ENCODE results near the gene VPS37D. TPM values are rescaled to one million over a fixed set of nuclear protein-coding genes. Genes with fewer than 3 reads are reported as not detected.

The VPS37D gene
- total and polyA plus RNA-seq, 2 experiments from 2014 or later, result 2.2 to 7.0 TPM

DNA sequence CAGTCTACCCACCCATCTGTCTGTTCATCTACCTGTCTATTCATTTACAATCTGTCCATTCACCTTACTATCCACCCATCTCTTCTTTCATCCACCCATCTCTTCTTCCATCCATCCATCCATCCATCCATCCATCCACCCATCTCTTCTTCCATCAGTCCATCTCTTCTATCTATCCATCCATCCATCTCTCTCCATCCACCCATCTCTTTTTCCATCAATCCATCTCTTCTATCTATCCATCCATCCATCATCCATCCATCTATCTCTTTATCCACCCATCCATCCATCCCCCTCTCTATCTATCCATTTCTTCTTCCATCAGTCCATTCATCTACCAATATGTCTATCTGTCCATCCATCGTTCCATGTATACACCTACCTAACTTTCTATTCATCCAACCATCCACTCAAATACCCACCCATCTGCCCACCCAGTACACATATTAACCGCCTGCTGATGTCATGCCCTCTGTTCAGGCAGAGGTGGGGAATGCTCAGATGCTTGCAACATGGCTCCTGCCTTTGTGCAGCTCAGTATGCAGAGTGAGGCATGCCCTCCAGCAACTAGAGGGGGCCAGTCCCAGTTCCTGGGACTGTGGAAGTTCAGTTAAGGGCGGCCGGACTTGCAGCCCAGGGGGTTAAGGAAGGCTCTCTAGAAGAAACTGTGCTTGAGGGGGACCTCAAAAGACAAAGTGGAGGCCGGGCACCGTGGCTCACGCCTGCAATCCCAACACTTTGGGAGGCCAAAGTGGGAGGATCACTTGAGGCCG is 32.0 kb upstream of the VPS37D start (continued):
- TF ChIP-seq, protein P1, sequence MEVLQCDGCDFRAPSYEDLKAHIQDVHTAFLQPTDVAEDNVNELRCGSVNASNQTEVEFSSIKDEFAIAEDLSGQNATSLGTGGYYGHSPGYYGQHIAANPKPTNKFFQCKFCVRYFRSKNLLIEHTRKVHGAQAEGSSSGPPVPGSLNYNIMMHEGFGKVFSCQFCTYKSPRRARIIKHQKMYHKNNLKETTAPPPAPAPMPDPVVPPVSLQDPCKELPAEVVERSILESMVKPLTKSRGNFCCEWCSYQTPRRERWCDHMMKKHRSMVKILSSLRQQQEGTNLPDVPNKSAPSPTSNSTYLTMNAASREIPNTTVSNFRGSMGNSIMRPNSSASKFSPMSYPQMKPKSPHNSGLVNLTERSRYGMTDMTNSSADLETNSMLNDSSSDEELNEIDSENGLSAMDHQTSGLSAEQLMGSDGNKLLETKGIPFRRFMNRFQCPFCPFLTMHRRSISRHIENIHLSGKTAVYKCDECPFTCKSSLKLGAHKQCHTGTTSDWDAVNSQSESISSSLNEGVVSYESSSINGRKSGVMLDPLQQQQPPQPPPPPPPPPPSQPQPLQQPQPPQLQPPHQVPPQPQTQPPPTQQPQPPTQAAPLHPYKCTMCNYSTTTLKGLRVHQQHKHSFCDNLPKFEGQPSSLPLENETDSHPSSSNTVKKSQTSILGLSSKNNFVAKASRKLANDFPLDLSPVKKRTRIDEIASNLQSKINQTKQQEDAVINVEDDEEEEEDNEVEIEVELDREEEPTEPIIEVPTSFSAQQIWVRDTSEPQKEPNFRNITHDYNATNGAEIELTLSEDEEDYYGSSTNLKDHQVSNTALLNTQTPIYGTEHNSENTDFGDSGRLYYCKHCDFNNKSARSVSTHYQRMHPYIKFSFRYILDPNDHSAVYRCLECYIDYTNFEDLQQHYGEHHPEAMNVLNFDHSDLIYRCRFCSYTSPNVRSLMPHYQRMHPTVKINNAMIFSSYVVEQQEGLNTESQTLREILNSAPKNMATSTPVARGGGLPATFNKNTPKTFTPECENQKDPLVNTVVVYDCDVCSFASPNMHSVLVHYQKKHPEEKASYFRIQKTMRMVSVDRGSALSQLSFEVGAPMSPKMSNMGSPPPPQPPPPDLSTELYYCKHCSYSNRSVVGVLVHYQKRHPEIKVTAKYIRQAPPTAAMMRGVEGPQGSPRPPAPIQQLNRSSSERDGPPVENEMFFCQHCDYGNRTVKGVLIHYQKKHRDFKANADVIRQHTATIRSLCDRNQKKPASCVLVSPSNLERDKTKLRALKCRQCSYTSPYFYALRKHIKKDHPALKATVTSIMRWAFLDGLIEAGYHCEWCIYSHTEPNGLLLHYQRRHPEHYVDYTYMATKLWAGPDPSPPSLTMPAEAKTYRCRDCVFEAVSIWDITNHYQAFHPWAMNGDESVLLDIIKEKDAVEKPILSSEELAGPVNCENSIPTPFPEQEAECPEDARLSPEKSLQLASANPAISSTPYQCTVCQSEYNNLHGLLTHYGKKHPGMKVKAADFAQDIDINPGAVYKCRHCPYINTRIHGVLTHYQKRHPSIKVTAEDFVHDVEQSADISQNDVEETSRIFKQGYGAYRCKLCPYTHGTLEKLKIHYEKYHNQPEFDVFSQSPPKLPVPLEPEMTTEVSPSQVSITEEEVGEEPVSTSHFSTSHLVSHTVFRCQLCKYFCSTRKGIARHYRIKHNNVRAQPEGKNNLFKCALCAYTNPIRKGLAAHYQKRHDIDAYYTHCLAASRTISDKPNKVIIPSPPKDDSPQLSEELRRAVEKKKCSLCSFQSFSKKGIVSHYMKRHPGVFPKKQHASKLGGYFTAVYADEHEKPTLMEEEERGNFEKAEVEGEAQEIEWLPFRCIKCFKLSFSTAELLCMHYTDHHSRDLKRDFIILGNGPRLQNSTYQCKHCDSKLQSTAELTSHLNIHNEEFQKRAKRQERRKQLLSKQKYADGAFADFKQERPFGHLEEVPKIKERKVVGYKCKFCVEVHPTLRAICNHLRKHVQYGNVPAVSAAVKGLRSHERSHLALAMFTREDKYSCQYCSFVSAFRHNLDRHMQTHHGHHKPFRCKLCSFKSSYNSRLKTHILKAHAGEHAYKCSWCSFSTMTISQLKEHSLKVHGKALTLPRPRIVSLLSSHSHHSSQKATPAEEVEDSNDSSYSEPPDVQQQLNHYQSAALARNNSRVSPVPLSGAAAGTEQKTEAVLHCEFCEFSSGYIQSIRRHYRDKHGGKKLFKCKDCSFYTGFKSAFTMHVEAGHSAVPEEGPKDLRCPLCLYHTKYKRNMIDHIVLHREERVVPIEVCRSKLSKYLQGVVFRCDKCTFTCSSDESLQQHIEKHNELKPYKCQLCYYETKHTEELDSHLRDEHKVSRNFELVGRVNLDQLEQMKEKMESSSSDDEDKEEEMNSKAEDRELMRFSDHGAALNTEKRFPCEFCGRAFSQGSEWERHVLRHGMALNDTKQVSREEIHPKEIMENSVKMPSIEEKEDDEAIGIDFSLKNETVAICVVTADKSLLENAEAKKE (CRISPR knock-in tag; IDR thresholded peaks at IDR 0.05), result no peak
- TF ChIP-seq JUNB (IDR thresholded peaks at IDR 0.05; ENCODE audit: unreplicated experiment) (no peak), ZNF331 (CRISPR knock-in tag; IDR thresholded peaks at IDR 0.05; ENCODE audit: low read depth) (no peak), EZH2 (IDR thresholded peaks at IDR 0.05; ENCODE audit: low read depth, unreplicated experiment) (no peak), NANOG (IDR thresholded peaks at IDR 0.05; ENCODE audit: borderline replicate concordance) (no peak), STAT1 (IDR thresholded peaks at IDR 0.05; ENCODE audit: unreplicated experiment) (no peak), ZNF114 (CRISPR knock-in tag; IDR thresholded peaks at IDR 0.05) (no peak), EZH2phosphoT487 (IDR thresholded peaks at IDR 0.05; ENCODE audit: unreplicated experiment) (no peak), CREB1 (CRISPR knock-in tag; IDR thresholded peaks at IDR 0.05; ENCODE audit: low read depth) (no peak), REST (IDR thresholded peaks at IDR 0.05; ENCODE audit: unreplicated experiment) (no peak)
- TF ChIP-seq, protein P2, sequence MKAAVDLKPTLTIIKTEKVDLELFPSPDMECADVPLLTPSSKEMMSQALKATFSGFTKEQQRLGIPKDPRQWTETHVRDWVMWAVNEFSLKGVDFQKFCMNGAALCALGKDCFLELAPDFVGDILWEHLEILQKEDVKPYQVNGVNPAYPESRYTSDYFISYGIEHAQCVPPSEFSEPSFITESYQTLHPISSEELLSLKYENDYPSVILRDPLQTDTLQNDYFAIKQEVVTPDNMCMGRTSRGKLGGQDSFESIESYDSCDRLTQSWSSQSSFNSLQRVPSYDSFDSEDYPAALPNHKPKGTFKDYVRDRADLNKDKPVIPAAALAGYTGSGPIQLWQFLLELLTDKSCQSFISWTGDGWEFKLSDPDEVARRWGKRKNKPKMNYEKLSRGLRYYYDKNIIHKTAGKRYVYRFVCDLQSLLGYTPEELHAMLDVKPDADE (IDR thresholded peaks at IDR 0.05), result no peak

Data from GM23338 (cell line).